Endothelial cell of umbilical vein (primary cell): ENCODE results near the gene LRRC31. TPM values are rescaled to one million over a fixed set of nuclear protein-coding genes. Genes with fewer than 3 reads are reported as not detected.

Experiments used
- BruUV-seq: library from RNA; stranded (reverse); fragments of 400-500 nt; replicated peaks from 2 replicates; lab custom pipeline; 2021; lab: Mats Ljungman, UMichigan
- CTCF ChIA-PET: fragments of 300-600, 350-600 bp; sonication (Branson Sonifier 250); formaldehyde crosslinking; loops from one replicate; lab custom pipeline; 2021; ENCODE audit warnings: antibody characterized with exemption, inconsistent platforms; lab: Charles Lee
- POLR2A ChIA-PET: fragments of 300-600, 350-600 bp; sonication (Branson Sonifier 250); formaldehyde crosslinking; loops from one replicate; lab custom pipeline; 2021; ENCODE audit warnings: antibody characterized with exemption, inconsistent platforms; lab: Charles Lee
- DNase-seq: peaks from one replicate; pipeline ENCODE4 v3.0.0-alpha.2; 2011; ENCODE audit warnings: low read depth, low spot score
- FAIRE-seq: peaks from 2 replicates; lab custom pipeline; 2011; peaks lifted over from hg19 to GRCh38; lab: Jason Lieb, UNC
- H2AFZ ChIP-seq: 2 replicates; pipeline ENCODE4 v1.6.0; 2012; ENCODE audit warnings: low read depth, low read length, control low read depth, inconsistent platforms
- H3K27ac ChIP-seq: 2 replicates; pipeline ENCODE4 v1.5.1; 2011; ENCODE audit warnings: low read depth, mild to moderate bottlenecking, control low read depth, low read length, moderate library complexity; ENCODE audit not compliant: insufficient read depth
- H3K27me3 ChIP-seq, 2 experiments: 2 replicates each; pipeline versions ENCODE4 v1.6.0 to v1.6.1; 2011; ENCODE audit warnings: low read length in 2 of 2, mixed read lengths in 1 of 2; ENCODE audit not compliant: control insufficient read depth in 2 of 2, insufficient read depth in 2 of 2
- H3K36me3 ChIP-seq, 2 experiments: 2 replicates in 1 of 2; 3 replicates in 1 of 2; pipeline ENCODE4 v1.5.1; 2011; ENCODE audit warnings: low read length in 2 of 2, mild to moderate bottlenecking in 1 of 2, moderate library complexity in 1 of 2; ENCODE audit not compliant: control insufficient read depth in 2 of 2, insufficient read depth in 2 of 2; ENCODE audit errors: extremely low read depth in 1 of 2
- H3K4me1 ChIP-seq: 3 replicates; pipeline ENCODE4 v1.5.1; 2011; ENCODE audit warnings: mild to moderate bottlenecking, low read length; ENCODE audit not compliant: control insufficient read depth, insufficient read depth; ENCODE audit errors: extremely low read depth
- H3K4me2 ChIP-seq: 2 replicates; pipeline ENCODE4 v1.6.1; 2011; ENCODE audit warnings: low read length, control low read depth, mixed read lengths; ENCODE audit not compliant: insufficient read depth
- H3K4me3 ChIP-seq, 3 experiments: fragments of 200-600 bp in 1 of 3; sonication (generic), shearing (Covaris generic) in 1 of 3; replicated peaks in 1 of 3; 2 replicates each; pipeline ENCODE4 v1.5.1; 2011 to 2016; ENCODE audit warnings: control low read depth in 3 of 3, low read length in 3 of 3, mild to moderate bottlenecking in 2 of 3, inconsistent platforms in 1 of 3, low read depth in 1 of 3, moderate library complexity in 1 of 3; ENCODE audit not compliant: insufficient read depth in 1 of 3
- H3K79me2 ChIP-seq: 2 replicates; pipeline ENCODE4 v1.6.0; 2012; ENCODE audit warnings: low read length, inconsistent platforms; ENCODE audit not compliant: control insufficient read depth, insufficient read depth
- H3K9ac ChIP-seq: replicated peaks from 2 replicates; pipeline ENCODE3; 2011; ENCODE audit warnings: low read length, control low read depth; ENCODE audit not compliant: insufficient read depth; ENCODE audit errors: extremely low read depth
- H3K9me1 ChIP-seq: replicated peaks from 3 replicates; pipeline ENCODE4 v1.6.0; 2011; ENCODE audit warnings: mild to moderate bottlenecking, low read length; ENCODE audit not compliant: control insufficient read depth, insufficient read depth; ENCODE audit errors: extremely low read depth
- H3K9me3 ChIP-seq: replicated peaks from 2 replicates; pipeline ENCODE4 v1.5.1; 2012; ENCODE audit warnings: low read length, inconsistent platforms; ENCODE audit not compliant: control insufficient read depth, insufficient read depth
- H4K20me1 ChIP-seq: replicated peaks from 2 replicates; pipeline ENCODE3; 2011; ENCODE audit warnings: mild to moderate bottlenecking, low read length; ENCODE audit not compliant: control insufficient read depth, insufficient read depth; ENCODE audit errors: extremely low read depth
- CTCF ChIP-seq, 2 donors: IDR thresholded peaks; 1 replicate in 1 of 2; 2 replicates in 1 of 2; pipeline ENCODE4 v1.5.1; 2011; ENCODE audit warnings: low read length in 2 of 2, mild to moderate bottlenecking in 2 of 2, moderate library complexity in 2 of 2, control low read depth in 1 of 2, inconsistent platforms in 1 of 2, low read depth in 1 of 2; ENCODE audit not compliant: insufficient read depth in 1 of 2; ENCODE audit errors: extremely low read depth in 1 of 2
- EZH2 ChIP-seq: IDR thresholded peaks from 2 replicates; pipeline ENCODE4 v1.6.1; 2012; ENCODE audit warnings: borderline replicate concordance, low read depth, mild to moderate bottlenecking, moderate library complexity, low read length, inconsistent platforms; ENCODE audit not compliant: severe bottlenecking
- MAX ChIP-seq: IDR thresholded peaks from 2 replicates; pipeline ENCODE4 v1.6.1; 2011; ENCODE audit not compliant: insufficient read depth, insufficient read length
- MYC ChIP-seq: IDR thresholded peaks from one replicate; pipeline ENCODE4 v1.6.1; 2011; ENCODE audit warnings: mild to moderate bottlenecking, low read depth, low read length
- POLR2A ChIP-seq: IDR thresholded peaks from 2 replicates; pipeline ENCODE4 v1.6.1; 2012; ENCODE audit warnings: low read depth, mild to moderate bottlenecking, control low read depth, low read length
- POLR2AphosphoS5 ChIP-seq: IDR thresholded peaks from 2 replicates; pipeline ENCODE4 v1.6.1; 2012; ENCODE audit warnings: low read depth, mild to moderate bottlenecking, control low read depth, low read length, moderate library complexity; ENCODE audit not compliant: insufficient read depth
- dilution Hi-C: fragments of 300-500 bp; cut with MboI; formaldehyde crosslinking; loops from one replicate; pipeline ENCODE4 v1.15.0; 2019; ENCODE audit warnings: low sequenced_read_pairs; ENCODE audit not compliant: extremely low pct_ligation_motif_present
- intact Hi-C: fragments of 100-400 bp; cut with micrococcal nuclease; formaldehyde crosslinking; loops from one replicate; pipeline ENCODE4 v1.10.0; 2022
- polyA plus RNA-seq, 4 experiments: library from polyadenylated mRNA; depleted of rRNA in 3 of 4; stranded (reverse) in 3 of 4; unstranded in 1 of 4; fragments of >200 nt; gene quantifications; 2 replicates each; pipeline versions ENCODE4 v1.2.1 to v1.2.3, GENCODE V29; 2011 to 2012; ENCODE audit warnings: missing spikeins in 1 of 4
- total RNA-seq: library from RNA; stranded (reverse); gene quantifications from 2 replicates; pipeline ENCODE4 v1.2.3, GENCODE V29; 2021

Gene LRRC31
- total and polyA plus RNA-seq, 2 donors (not counting 3 experiments of a cell fraction or from before 2014, with no cell fraction given) = not detected

GRCh38 chr3:169838511-169839030 lies 31.2 kb downstream of the LRRC31 start:
- no peaks in the 10 kb centered on the region for H3K9me1 ChIP-seq
- H2AFZ ChIP-seq = no peak overlapping the region
- peaks cover 7 to 10% of the 10 kb centered on the region in 2 experiments for H3K27me3 ChIP-seq
- H4K20me1 ChIP-seq = no peaks in the 10 kb centered on the region
- no peak for FAIRE-seq
- H3K36me3 ChIP-seq = no peaks in the 10 kb centered on the region
- no peak for TF ChIP-seq POLR2AphosphoS5
- no peak for TF ChIP-seq MYC
- TF ChIP-seq MAX = no peak
- TF ChIP-seq EZH2 = no peak
- no peak for TF ChIP-seq CTCF (IDR thresholded peaks at IDR 0.05; ENCODE audit: extremely low read depth in 1 of 2, insufficient read depth in 1 of 2, low read depth in 1 of 2, low read length in 2 of 2)
- TF ChIP-seq POLR2A = no peak
- BruUV-seq = no TSS peak
- CTCF ChIA-PET = interaction anchor here (1.2 kb wide), 1 partner anchor 12 kb away, joined by 3 read pairs; no protein-coding TSS in a partner anchor
- H3K27ac ChIP-seq = no peak overlapping the region
- dilution Hi-C loops = no loop called here
- no peak for DNase-seq
- H3K9me3 ChIP-seq = no peaks in the 10 kb centered on the region
- no peaks in the 10 kb centered on the region for H3K79me2 ChIP-seq
- H3K4me3 ChIP-seq = no peak overlapping the region
- H3K4me1 ChIP-seq = no peaks in the 10 kb centered on the region
- no peak overlapping the region for H3K9ac ChIP-seq
- intact Hi-C loops = no loop called here
- POLR2A ChIA-PET = no interaction called here
- no peak overlapping the region for H3K4me2 ChIP-seq
